ENCODE measurements around the gene KPNA1.

The KPNA1 gene

DNA sequence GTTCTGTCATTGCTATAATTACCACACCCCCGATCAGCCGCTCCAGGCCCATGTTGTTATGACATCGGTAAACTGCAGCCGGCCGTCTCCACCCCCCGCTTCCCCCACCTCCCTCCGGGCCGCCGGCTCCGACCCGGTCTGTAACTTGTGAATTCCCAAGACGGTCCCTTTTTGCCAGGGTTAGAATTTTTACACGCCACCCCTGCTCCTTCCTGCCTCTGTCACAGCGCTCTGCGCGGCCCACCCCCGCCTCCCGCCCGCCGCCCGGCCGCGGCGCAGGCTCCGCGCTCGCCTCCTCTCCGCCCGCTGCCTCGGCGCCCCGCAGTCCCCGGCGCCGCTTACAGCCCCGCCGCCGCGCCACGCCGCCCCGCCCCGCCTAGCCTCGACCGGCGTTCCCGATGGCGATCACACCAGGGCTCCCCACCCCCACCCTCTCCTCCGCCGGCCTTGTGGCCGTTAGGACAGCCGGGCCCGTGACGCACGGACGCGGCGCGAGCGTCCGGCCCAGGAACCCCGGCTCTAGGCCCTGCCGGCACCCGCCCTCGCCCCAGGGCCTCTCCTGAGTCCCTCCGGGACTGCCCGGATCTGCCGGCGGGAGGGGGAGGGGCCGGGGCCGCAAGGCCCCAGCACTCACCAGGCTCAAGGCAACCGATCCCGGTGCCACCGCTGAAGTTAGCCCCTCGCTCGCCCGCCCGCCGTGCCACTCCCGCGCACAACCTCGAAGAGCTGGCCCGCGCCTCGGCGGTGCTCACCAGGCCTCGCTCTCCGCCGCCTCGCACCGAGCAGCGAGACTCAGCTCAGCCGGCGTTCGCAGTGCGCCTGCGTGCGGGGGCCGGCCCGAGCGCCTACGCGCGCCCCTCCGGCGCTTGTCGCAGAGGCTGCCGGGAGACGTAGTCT, at the start of gene KPNA1:
KPNA1 (minus strand) TSS at position 817 of the 897 bp plus-strand sequence. CDS start 18,374 bp downstream, outside the sequence.
- DNase-seq, result peak; percentile 89
- in situ Hi-C loops (cut with MboI; ENCODE audit: low pct_unique_long_range_greater_than_20kb, low sequenced_read_pairs), result no loop called here

DNA sequence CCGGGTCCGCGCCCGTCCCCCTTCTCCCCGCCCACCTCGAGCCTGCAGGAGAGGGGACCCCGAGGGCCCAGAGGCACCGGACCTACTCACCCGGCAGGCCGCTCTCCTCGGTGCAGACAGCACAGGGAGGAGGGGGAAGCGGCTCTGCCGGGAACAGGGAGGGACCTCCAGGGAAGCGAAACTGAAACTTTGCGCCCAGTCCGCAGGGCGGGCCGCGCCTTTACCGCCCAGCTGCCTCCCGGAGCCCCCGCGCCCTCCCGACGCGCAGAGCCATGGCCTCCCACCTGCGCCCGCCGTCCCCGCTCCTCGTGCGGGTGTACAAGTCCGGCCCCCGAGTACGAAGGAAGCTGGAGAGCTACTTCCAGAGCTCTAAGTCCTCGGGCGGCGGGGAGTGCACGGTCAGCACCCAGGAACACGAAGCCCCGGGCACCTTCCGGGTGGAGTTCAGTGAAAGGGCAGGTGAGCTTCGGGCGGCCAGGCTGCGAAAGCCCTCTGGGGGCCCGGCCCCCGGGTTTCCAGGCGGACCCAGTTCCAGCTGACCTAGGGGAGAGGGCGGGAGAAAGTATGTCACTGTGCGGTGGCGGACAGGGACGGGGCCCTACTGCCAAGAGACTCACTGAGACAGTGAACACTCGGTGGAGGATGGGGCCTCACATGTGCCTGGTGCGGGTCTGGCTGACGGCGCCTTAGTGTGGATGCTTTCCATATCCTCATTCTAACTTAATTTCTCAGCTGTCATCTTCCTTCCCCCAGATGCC, 49.6 kb upstream of the KPNA1 start, which contains the start of the genes DTX3L and PARP9:
DTX3L (plus strand) TSS at position 184 of the 758 bp plus-strand sequence; CDS start at position 273, 89 bp downstream.
PARP9 (minus strand) TSS at position 146 of the 758 bp plus-strand sequence. CDS start 4,680 bp downstream, outside the sequence.
- in situ Hi-C loops (cut with MboI; ENCODE audit: low pct_unique_long_range_greater_than_20kb, low sequenced_read_pairs), result no loop called here
- DNase-seq, result peak; percentile 83

DNA sequence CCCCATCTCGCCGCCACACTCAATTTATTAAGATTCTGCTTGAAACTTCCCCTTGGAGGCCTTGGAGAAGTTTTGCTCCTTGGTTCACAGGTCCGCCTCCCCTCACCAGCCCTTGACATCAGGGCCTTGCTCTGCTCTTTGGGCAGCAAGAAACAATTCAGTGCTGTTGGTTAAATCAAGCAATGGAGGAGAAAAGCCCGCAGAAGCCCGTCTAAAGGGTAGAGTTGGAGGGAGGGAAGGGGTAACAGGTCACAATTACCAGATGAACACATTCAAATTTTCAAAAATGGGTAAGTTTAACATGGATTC, 48.9 kb upstream of the KPNA1 start:
- in situ Hi-C loops (cut with MboI; ENCODE audit: low pct_unique_long_range_greater_than_20kb, low sequenced_read_pairs), result no loop called here
- DNase-seq, result no peak

DNA sequence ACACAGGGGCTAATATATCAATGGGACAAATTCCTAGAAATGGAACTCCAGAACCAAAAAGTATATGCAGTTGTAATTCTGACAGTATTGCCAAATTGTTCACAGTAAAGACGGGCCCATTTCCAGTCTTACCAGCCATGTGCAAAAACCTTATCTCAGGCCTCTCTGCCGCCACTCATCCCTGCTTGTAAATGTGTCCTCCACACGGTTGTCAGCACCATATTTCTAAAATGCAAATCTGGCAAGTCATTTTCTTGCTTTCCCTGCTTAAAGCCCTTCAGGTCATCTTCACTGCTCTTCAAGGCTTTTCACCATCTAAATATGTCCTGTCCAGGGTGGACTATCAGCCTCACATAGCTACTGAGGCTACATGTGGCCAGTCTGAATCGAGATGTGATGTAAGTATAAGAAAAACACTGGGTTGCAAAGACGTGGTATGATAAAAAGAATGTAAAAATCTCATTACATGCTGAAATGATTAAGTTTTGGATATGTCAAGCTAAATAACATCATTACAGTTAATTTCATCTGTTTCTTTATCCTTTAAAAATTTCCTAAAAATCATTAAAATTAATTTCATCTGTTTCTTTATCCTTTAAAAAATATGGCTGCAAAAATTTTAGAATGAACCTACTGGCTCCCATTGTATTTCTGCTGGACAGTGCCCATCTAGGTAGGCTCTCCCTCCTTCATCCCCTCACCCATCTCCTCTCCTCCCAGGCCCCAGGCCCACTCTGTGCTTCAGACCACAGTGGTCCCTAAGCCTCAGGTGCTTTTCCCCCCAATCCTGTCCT, 48.4 kb upstream of the KPNA1 start:
- no peak for DNase-seq
- in situ Hi-C loops (cut with MboI; ENCODE audit: low pct_unique_long_range_greater_than_20kb, low sequenced_read_pairs), result no loop called here

DNA sequence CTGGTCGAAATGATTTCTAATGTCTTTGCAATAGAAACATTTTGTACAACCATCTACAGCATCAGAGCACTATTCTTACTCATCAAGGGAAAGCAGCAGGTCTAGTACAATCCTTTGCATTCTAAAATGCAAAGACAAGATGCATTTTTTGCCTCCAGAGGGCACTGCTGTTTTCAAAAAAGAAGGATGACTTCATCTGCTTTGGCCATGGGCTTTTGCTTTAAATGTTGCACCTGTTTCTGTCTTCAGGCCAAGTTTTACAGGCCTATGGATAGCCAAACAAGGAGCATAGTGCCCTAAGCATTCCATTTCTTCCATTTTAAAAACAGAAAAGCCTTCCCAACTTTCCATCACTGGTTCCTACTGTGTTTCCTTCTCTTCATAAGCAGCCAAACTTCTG, 45.9 kb upstream of the KPNA1 start:
- peak; percentile 77 for DNase-seq
- in situ Hi-C loops (cut with MboI; ENCODE audit: low pct_unique_long_range_greater_than_20kb, low sequenced_read_pairs), result no loop called here

DNA sequence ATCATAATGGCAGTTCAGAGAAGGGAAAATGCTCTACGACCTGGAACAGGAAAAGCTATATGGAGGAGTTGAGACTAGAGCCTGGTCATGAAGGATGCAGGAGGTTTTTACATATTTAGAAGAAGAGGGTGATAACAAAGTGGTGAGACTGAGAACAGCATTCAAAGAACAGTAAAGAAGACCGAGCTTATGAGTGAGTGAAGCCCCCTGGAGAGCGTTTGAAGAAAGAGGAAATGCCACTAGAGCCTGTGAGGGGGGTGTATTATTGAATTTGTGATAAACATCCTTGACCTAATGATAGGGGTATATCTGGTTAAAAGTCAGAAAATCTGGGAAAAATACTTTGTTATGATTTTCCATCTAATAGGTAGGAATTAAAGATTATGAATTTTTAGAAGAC, 45.2 kb upstream of the KPNA1 start:
- in situ Hi-C loops (cut with MboI; ENCODE audit: low pct_unique_long_range_greater_than_20kb, low sequenced_read_pairs), result no loop called here
- DNase-seq, result no peak

DNA sequence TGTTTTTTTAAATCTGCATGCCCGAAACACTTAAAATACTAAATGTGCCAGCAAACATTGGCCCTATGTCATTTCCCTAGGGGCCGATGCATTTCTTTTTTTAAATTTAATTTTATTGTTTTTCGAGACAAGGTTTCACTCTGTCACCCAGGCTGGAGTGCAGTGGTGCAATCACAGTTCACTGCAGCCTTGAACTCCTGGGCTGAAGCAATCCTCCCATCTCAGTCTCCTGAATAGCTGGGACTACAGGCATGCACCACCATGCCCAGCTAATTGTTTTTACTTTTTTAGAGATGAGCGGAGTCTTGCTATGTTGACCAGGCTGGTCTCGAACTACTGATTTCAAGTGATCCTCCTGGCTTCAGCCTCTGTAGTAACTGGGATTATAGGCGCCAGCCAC, 43.9 kb upstream of the KPNA1 start:
- no peak for DNase-seq
- in situ Hi-C loops (cut with MboI; ENCODE audit: low pct_unique_long_range_greater_than_20kb, low sequenced_read_pairs), result no loop called here

DNA sequence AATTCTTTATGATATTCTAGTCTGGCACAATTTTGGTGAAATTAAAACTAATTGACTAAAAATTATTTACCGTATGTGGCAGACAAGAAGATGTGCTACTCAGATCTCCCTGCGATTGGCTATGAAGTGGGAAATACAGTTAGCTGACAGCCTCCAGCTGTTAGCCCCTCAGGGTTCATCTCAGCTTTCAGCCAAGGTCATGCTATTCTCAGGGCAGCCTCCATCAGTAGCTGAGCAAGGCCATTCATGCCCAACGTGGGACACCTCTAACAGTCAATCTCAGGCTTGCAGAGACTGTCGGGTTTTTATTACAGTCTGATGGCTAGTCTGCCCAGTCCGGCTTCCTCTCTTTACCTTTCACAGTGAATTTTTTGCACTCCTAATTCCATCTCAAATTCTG, 42.6 kb upstream of the KPNA1 start:
- in situ Hi-C loops (cut with MboI; ENCODE audit: low pct_unique_long_range_greater_than_20kb, low sequenced_read_pairs), result no loop called here
- no peak for DNase-seq

DNA sequence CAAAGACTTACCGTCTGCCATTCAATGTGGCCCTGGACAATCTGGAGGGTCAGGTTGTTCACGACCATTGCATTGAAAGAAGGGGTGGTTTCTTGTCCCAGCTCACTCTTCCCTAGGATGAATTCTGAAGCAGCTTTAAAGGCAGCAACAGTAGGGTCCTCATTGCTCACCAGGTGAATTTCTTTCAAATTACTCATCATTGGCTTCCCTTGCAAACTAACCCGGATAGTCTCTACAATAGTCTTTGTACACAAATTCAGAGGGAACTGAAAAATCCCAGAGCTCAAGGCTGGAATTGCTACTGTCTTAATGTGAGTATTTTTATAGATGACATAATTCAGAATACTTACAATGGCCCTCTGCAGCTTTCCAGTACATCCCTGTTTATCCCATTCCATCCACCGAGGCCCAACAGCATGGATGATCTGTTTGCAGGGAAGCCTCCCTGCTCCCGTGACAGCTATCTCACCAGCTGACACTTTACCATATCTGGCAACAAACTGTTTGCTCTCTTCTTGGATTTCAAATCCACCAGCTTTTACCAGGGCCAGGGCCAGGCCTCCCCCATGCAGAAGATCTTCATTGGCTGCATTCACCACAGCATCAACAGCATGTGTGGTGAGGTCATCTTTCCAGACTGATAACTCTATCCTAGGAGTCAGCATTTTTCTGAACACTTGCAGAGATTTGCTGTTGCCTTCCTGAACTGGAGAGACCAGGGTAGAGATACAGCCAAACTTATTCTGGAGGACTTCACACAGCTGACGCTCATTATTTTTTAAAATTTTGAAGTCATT, 40.7 kb upstream of the KPNA1 start:
- in situ Hi-C loops (cut with MboI; ENCODE audit: low pct_unique_long_range_greater_than_20kb, low sequenced_read_pairs), result no loop called here
- no peak for DNase-seq

DNA sequence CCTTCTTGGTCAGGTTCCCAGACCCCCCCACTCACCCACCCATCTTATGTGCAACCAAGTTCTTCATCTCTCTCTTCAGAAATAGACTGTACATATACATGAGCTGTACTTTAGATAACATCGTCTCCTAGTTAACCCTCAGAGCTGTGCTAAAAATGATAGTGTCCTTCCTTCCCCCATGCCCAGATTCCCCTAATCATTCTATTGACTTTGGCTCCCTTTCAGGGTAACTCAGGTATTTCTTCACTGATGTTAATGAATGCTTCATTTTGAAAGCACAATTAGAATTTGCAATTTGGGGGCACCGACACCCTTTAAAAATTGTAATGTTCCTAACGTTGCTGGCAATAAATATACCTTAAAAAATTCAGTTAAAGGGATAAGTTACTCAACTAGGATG, 38.4 kb upstream of the KPNA1 start:
- no peak for DNase-seq
- in situ Hi-C loops (cut with MboI; ENCODE audit: low pct_unique_long_range_greater_than_20kb, low sequenced_read_pairs), result no loop called here

DNA sequence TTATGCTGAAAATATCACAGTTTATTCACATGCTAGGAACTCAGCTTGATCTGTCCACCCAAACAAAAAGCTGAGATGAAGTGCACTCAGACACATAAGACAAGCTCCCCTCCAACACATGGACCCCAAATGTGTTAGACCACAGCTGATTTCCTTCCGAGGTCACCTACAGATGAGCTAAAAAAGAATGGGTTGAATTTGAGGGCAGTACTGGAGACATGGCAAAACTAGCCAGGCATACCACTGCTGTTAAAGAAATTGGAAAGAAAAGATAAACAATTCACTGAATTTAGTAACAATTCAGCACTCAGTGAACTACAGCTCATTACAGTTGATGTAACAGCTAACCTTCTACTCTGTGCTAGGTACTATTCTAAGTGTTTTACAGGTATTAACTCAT, 33.9 kb upstream of the KPNA1 start:
- no peak for DNase-seq

DNA sequence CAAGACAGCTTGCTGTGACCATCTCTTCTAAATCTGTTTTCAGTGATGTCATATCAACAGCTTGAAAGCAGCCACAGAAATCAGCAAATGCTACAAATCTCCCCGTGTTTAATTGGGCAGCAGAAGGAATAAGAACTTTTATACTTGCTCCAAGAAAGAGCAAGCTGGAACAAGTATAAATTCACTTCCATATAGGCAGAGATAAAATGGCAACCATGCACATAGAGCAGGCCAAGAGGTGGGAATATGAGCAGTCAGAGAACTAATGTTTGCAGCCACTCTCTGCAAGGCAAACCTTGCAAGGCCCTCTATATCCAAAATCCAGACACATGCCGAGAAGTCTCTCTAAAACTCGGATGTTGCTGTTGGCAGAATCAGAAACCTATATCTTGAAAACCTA, 33.3 kb upstream of the KPNA1 start:
- no peak for DNase-seq
- in situ Hi-C loops (cut with MboI; ENCODE audit: low pct_unique_long_range_greater_than_20kb, low sequenced_read_pairs), result no loop called here

More for the DNA sequence above, 33.9 kb upstream of the KPNA1 start:
- in situ Hi-C loops (cut with MboI; ENCODE audit: low pct_unique_long_range_greater_than_20kb, low sequenced_read_pairs), result no loop called here

DNA sequence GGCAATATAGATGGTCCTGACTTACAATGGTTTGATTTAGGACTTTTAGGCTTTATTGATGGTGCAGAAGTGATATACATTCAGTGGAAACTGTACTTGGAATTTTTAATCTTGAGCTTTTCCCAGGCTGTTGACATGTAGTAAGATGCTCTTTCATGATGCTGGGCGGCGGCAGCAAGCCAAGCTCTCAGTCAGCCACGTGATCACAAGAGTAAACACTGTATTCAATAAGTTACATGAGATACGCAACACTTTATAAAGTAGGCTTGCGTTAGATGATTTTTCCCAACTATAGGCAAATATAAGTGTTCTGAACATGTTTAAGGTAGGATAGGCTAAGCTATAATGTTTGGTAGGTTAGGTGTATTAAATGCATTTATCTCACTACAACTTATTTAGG, 31.4 kb upstream of the KPNA1 start:
- DNase-seq, result no peak
- in situ Hi-C loops (cut with MboI; ENCODE audit: low pct_unique_long_range_greater_than_20kb, low sequenced_read_pairs), result no loop called here

DNA sequence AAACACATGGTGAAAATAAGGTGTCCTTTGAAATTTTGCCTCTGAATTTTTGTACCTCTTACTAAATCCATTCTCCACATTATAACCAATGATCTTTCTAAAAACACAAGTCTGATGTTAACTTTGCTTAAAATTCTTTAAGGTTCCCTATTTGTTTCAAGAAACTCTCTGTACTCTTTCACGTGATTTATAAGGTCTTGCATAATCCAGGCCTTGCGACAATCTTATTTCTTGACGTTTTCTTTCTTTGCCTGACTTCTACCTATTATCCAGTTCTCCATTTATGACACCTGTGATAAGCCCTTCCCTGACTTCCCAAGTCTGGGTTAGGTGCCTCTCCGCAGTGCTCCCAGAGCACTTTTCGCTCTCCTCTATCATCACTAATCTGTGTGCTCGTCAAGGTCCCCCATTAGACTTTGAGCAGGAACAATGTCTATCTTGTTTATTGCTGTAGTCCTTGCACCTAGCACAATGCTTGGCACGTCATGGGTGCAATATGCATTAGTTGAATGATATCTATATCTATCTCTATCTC, 24.3 kb upstream of the KPNA1 start:
- in situ Hi-C loops (cut with MboI; ENCODE audit: low pct_unique_long_range_greater_than_20kb, low sequenced_read_pairs), result no loop called here
- DNase-seq, result no peak

DNA sequence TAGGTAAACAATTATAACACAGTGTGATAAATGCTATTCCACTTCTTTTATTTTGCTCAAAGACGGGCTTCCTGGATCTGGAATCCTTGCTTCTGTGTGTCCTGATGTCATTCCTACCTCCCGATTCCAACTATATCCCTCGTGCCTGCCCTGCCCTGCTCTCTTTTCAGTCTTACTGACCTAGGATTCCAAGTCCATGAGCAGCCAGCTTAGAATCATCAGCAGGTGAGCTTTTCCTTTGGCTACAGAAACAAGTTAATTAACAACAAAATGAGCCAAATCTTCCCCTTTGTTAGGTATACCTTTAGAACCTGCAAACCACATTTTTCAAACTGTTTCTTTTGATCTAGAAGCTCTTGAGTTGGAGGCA, 21.9 kb upstream of the KPNA1 start:
- DNase-seq, result no peak
- in situ Hi-C loops (cut with MboI; ENCODE audit: low pct_unique_long_range_greater_than_20kb, low sequenced_read_pairs), result no loop called here

DNA sequence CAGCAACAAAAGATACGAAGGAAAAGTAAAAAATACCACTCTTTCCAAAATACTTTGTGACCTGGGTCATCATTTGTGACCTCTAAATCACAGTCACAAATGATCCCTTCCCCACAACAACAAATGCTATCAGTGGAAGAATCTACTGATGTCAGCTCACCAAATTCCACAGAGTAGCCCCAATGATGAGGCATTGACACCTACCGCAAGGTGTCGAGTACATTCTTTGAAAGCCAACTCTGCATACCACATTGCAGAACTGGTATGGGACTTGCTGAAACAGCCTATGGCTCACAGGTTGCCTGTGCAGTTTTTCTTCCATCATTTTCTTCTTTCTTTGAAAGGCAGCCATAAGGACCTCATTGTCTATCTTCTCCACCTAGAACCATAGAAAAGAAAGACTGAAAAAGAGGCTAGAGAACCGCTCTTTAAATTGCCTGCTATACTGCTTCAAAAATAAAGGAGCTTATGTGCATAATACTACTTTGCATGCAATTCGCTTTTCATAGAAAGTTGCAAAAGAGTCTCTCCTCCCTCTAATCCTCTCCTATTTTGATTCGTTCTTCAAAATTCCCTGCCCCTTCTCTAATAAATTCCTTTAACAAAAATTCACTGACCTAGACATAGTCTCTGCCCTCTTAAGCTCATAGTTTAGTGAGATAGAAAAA, 21.4 kb upstream of the KPNA1 start:
- no peak for DNase-seq
- in situ Hi-C loops (cut with MboI; ENCODE audit: low pct_unique_long_range_greater_than_20kb, low sequenced_read_pairs), result no loop called here

DNA sequence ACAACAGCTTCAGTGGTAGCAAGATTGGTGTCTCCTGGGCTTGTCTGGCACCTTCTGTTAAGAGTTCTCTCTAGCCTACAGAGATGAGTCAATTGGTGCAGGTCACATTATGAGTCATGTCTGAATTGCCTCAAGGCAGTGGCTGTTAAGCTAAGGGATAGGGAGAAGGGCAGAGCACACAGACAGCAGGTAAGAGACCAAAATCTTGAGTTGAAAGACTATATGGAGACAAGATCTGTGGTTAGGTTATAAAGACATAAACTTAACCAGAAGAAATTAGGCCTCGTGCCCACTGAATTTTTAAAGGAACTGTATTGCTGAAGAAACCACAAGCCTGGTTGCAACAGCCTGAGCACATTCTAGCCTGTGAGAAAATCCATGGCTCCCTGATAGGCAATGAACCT, 19.2 kb upstream of the KPNA1 start:
- in situ Hi-C loops (cut with MboI; ENCODE audit: low pct_unique_long_range_greater_than_20kb, low sequenced_read_pairs), result no loop called here
- peak; percentile 43 for DNase-seq

DNA sequence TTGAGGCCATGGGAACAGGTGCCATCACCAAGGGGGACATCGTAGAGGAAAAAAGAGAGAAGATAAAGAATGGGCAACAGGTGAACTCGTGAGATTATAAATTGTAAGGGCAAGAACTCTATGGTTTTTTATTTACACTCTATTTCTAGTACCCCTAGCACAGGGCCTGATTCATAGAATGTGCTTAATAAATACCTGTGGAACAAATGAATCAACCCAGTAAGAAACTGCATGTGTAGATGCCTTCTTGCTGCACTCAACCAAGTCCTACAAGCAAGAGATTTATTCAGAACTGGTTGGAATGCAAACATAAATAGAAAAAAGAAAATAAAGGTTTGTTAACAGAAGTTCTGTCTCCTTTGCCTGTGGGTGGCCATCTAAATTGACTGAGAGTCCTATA, 18.7 kb upstream of the KPNA1 start:
- in situ Hi-C loops (cut with MboI; ENCODE audit: low pct_unique_long_range_greater_than_20kb, low sequenced_read_pairs), result no loop called here
- no peak for DNase-seq

Measured in KBM-7 (cell line).